Measurements from ENCODE around the gene ITIH5.

DNA sequence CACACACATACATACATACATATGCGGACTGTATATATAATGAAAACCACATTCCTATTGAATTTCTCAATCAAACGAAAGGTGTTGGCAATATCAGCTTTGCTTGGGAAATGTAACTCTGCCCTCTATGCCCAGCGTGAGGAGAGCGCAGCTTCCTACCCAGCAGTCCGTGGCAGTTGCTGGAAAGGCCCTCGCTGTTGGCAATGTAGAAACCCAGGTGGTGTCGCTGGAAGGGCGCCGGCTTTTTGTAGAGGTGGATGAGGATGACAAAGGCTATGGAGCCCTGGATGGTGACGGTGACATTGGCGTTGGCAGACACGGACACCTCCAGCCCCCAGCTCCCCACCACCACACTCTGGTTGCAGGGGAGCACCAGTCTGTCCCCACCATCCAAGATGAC lies 100.9 kb downstream of the ITIH5 start:
- TF ChIP-seq EZH2phosphoT487 (IDR thresholded peaks at IDR 0.05; ENCODE audit: borderline replicate concordance, low read depth, low read length), result no peak
- TF ChIP-seq, protein P1, sequence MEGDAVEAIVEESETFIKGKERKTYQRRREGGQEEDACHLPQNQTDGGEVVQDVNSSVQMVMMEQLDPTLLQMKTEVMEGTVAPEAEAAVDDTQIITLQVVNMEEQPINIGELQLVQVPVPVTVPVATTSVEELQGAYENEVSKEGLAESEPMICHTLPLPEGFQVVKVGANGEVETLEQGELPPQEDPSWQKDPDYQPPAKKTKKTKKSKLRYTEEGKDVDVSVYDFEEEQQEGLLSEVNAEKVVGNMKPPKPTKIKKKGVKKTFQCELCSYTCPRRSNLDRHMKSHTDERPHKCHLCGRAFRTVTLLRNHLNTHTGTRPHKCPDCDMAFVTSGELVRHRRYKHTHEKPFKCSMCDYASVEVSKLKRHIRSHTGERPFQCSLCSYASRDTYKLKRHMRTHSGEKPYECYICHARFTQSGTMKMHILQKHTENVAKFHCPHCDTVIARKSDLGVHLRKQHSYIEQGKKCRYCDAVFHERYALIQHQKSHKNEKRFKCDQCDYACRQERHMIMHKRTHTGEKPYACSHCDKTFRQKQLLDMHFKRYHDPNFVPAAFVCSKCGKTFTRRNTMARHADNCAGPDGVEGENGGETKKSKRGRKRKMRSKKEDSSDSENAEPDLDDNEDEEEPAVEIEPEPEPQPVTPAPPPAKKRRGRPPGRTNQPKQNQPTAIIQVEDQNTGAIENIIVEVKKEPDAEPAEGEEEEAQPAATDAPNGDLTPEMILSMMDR (conservative IDR thresholded peaks at IDR 0.05; ENCODE audit: low read length), result no peak

Measured in OCI-LY7 (cell line).